Body of pancreas (tissue), 4 donors: ENCODE measurements around the gene XRRA1. TPM values are rescaled to one million over a fixed set of nuclear protein-coding genes. Genes with fewer than 3 reads are reported as not detected.

ENCODE experiments used
- ATAC-seq: fragments of 150-250 bp; one replicate; pipeline ENCODE4 v1.9.1; 2016
- DNase-seq, 4 donors: peaks; one replicate each; pipeline ENCODE4 v3.0.0-alpha.2; 2019
- H3K27ac ChIP-seq, 4 donors: fragments of 200-600 bp; sonication (generic); 1 replicate in 3 of 4; 2 replicates in 1 of 4; pipeline versions ENCODE4 v1.5.1 to v1.6.1; 2016 to 2019; ENCODE audit warnings: mild to moderate bottlenecking in 1 of 4, mixed read lengths in 1 of 4, moderate library complexity in 1 of 4
- H3K27me3 ChIP-seq, 2 donors: fragments of 200-600 bp; sonication (generic); one replicate each; pipeline ENCODE4 v1.6.0; 2016; ENCODE audit warnings: mild to moderate bottlenecking in 1 of 2
- H3K36me3 ChIP-seq, 2 donors: fragments of 200-600 bp; sonication (generic); replicated peaks in 1 of 2; 2 replicates each; pipeline ENCODE4 v1.5.1; 2016; ENCODE audit warnings: low read depth in 2 of 2; ENCODE audit not compliant: insufficient read depth in 1 of 2
- H3K4me1 ChIP-seq: fragments of 200-600 bp; sonication (generic); one replicate; pipeline ENCODE4 v1.6.0; 2016
- H3K4me3 ChIP-seq, 2 donors: fragments of 200-600 bp; sonication (generic); 1 replicate in 1 of 2; 2 replicates in 1 of 2; pipeline ENCODE4 v1.5.1; 2016 to 2019
- H3K9me3 ChIP-seq, 3 donors: fragments of 200-600 bp; sonication (generic); 1 replicate in 2 of 3; 2 replicates in 1 of 3; pipeline ENCODE4 v1.5.1; 2016
- POLR2A ChIP-seq, 3 donors: fragments of 450-650 bp; IDR thresholded peaks; one replicate each; pipeline ENCODE4 v1.6.1; 2016; ENCODE audit warnings: antibody characterized with exemption in 3 of 3, mild to moderate bottlenecking in 2 of 3
- WGBS, 2 donors: methylation state at CpG; one replicate each; pipeline ENCODE4 v1.1.5; 2017; 5-methylcytosine and 5-hydroxymethylcytosine counted together
- intact Hi-C: fragments of 100-400 bp; cut with DNase I; formaldehyde crosslinking; loops from one replicate; pipeline ENCODE4 v1.15.1; 2023
- total RNA-seq, 2 donors: library from RNA; depleted of rRNA; stranded (reverse); fragments of >200 nt; gene quantifications; one replicate each; pipeline ENCODE4 v1.1.0, GENCODE V29; 2016
- TF ChIP-seq, protein P1 (sequence below), 7 experiments: fragments of 450-650 bp in 4 of 7; fragments of 200-600 bp in 3 of 7; sonication (generic) in 3 of 7; IDR thresholded peaks; one replicate each; pipeline ENCODE4 v1.5.1; 2016 to 2019; ENCODE audit warnings: antibody characterized with exemption in 7 of 7

XRRA1 gene
- total RNA-seq, 2 donors from 2014 or later, result 15.6 to 35.3 TPM

DNA sequence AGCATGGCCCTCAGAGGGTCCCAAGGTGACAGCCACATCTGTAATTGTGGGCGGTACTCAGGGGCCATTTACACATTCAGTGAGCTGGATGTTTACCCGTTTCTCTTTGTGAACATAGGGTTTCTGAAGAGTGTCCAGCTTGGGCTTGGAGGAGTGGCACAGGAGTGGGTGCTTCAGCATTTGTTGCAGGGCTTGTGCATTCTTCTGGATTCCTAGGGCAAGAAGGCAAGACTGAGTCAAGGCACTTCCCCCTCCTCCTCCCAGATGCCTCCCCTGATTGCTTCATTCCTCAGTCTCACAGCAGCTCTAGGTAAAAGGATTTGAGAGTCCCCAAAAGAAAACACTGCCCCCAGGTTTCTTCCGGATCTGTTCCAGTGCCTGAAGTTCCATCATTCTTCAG, 104.8 kb downstream of the XRRA1 start:
- TF ChIP-seq, protein P1, sequence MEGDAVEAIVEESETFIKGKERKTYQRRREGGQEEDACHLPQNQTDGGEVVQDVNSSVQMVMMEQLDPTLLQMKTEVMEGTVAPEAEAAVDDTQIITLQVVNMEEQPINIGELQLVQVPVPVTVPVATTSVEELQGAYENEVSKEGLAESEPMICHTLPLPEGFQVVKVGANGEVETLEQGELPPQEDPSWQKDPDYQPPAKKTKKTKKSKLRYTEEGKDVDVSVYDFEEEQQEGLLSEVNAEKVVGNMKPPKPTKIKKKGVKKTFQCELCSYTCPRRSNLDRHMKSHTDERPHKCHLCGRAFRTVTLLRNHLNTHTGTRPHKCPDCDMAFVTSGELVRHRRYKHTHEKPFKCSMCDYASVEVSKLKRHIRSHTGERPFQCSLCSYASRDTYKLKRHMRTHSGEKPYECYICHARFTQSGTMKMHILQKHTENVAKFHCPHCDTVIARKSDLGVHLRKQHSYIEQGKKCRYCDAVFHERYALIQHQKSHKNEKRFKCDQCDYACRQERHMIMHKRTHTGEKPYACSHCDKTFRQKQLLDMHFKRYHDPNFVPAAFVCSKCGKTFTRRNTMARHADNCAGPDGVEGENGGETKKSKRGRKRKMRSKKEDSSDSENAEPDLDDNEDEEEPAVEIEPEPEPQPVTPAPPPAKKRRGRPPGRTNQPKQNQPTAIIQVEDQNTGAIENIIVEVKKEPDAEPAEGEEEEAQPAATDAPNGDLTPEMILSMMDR (IDR thresholded peaks at IDR 0.05), result no peak
- TF ChIP-seq POLR2A (IDR thresholded peaks at IDR 0.05), result no peak
- H3K27ac ChIP-seq, result no peak overlapping the region
- no peaks in the 10 kb centered on the region for H3K4me1 ChIP-seq
- H3K9me3 ChIP-seq, result no peaks in the 10 kb centered on the region
- 91 to 100% methylated on average over 2 to 3 of the region's 3 CpGs for WGBS, 2 donors
- no peaks in the 10 kb centered on the region for H3K27me3 ChIP-seq
- no peak for ATAC-seq
- peaks cover 0 to 15% of the 10 kb centered on the region in 2 donors for H3K36me3 ChIP-seq
- H3K4me3 ChIP-seq, result no peak overlapping the region
- DNase-seq, result no peak
- intact Hi-C loops, result no loop called here

DNA sequence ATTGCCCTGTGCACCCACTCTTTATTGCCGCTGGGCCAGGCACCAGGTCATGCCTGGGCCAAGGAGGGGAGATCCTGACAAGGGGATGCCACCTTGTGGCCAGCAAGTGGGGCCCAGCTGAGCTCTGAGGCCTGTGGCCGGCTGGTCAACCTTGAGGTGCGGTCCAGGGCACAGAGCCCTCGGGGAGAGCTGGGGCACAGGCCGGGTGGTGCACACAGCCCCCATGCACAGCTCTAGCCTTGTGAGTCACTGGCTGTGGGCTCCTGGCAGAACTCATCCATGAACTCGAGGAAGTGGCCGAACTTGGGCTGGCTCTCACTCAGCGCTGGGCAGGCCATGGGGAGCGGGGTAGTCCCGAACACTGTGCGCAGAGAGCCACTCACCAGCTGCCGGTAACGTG, 105.9 kb downstream of the XRRA1 start:
- Histone ChIP-seq H3K27me3 (no peaks in the 10 kb centered on the region), H3K9me3 (no peaks in the 10 kb centered on the region), H3K4me3 (no peak overlapping the region), H3K36me3 (peaks cover 0 to 15% of the 10 kb centered on the region in 2 donors), H3K27ac (no peak overlapping the region), H3K4me1 (no peaks in the 10 kb centered on the region)
- DNase-seq, result no peak
- TF ChIP-seq, protein P1 (IDR thresholded peaks at IDR 0.05), result no peak
- TF ChIP-seq POLR2A (IDR thresholded peaks at IDR 0.05), result no peak
- 93 to 100% methylated on average over 3 to 13 of the region's 13 CpGs for WGBS, 2 donors
- ATAC-seq, result no peak
- intact Hi-C loops, result no loop called here

DNA sequence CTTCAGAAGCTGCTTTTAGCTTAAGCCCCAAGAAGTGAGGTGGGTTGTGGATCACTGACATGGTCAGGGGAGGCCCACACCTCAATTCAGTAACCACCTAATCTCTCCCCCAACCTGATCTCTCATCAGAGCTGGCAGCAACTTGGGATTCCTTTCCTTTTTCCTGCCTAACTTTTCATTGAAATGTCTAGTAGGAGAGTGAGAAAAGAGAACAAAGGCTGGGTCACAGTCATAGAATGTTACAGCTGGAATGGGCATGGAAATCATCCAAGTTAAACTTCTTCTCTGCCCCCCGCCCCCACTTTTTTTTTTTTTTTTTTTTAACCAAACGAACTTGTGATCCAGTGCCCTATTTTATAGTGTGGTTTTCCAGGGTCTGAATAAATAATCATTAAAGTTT, 108.4 kb downstream of the XRRA1 start:
- intact Hi-C loops, result no loop called here
- DNase-seq, result no peak
- Histone ChIP-seq H3K27ac (no peak overlapping the region), H3K4me1 (no peaks in the 10 kb centered on the region), H3K9me3 (no peaks in the 10 kb centered on the region), H3K4me3 (no peak overlapping the region), H3K36me3 (peaks cover 10 to 22% of the 10 kb centered on the region in 2 donors), H3K27me3 (no peaks in the 10 kb centered on the region)
- no peak for ATAC-seq
- TF ChIP-seq, protein P1 (IDR thresholded peaks at IDR 0.05), result no peak
- no peak for TF ChIP-seq POLR2A (IDR thresholded peaks at IDR 0.05)
- WGBS, 2 donors, result 53 to 63% methylated on average over 2 of the region's 2 CpGs

DNA sequence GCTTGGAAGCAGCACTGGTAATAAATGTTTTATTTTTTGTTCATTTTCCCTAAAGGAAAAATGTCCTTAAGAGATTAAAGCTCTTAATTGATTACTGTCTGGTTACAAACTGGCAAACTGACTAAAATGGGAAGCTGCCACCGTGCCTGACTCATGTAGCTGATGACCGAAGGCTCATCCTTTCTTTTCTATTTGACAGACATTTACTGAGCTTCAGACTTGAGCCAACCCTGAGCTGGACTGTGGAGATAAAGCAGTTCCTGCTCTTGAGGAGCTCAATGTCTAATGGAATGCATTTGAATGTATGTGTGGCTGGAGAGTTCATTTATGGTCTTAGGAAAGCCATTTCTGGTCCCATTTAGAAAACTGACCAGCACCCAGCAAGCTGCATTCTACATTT, 108.9 kb downstream of the XRRA1 start:
- Histone ChIP-seq H3K27me3 (no peaks in the 10 kb centered on the region), H3K27ac (no peak overlapping the region), H3K36me3 (peaks cover 12 to 25% of the 10 kb centered on the region in 2 donors), H3K9me3 (no peaks in the 10 kb centered on the region), H3K4me3 (no peak overlapping the region), H3K4me1 (no peaks in the 10 kb centered on the region)
- WGBS, 2 donors, result 87 to 90% methylated on average over 2 of the region's 2 CpGs
- DNase-seq, result no peak
- no peak for ATAC-seq
- intact Hi-C loops, result no loop called here
- no peak for TF ChIP-seq POLR2A (IDR thresholded peaks at IDR 0.05)
- TF ChIP-seq, protein P1 (IDR thresholded peaks at IDR 0.05), result no peak

DNA sequence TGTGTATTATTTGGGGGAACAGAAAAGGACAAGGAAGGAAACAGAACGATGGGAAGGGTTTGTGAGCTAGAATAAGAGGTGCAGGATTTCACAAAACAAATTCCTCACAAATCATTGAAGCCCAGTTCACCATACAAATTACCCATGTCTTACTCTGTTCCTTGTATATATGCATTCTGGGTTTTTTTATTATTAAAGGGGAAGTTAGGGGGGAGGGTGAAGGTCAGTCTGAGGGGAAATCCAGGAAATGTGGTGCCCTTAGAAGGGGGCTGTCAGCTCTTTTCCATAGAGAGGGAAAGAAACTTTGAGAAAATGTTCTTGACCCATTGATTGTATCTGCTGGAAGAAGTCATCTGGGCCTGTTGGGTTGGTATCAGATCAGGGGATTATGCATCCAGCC, 109.4 kb downstream of the XRRA1 start:
- H3K4me3 ChIP-seq, result no peak overlapping the region
- no peak for DNase-seq
- no peaks in the 10 kb centered on the region for H3K27me3 ChIP-seq
- H3K36me3 ChIP-seq, result peaks cover 12 to 25% of the 10 kb centered on the region in 2 donors
- no peaks in the 10 kb centered on the region for H3K9me3 ChIP-seq
- H3K4me1 ChIP-seq, result no peaks in the 10 kb centered on the region
- no peak overlapping the region for H3K27ac ChIP-seq
- TF ChIP-seq, protein P1 (IDR thresholded peaks at IDR 0.05), result no peak
- TF ChIP-seq POLR2A (IDR thresholded peaks at IDR 0.05), result no peak
- WGBS, 2 donors, result 73 to 75% methylated on average over 1 of the region's 1 CpG
- ATAC-seq, result no peak
- intact Hi-C loops, result no loop called here
